Measurements from ENCODE around the gene CHST3.

Gene CHST3

GRCh38 chr10:72061930-72062329 is 97.7 kb downstream of the CHST3 start:
- no peak overlapping the region for H3K4me3 ChIP-seq (ENCODE audit: control insufficient read depth, low read depth, low read length)
- no peak for TF ChIP-seq CTCF (IDR thresholded peaks at IDR 0.05; ENCODE audit: control insufficient read depth, insufficient read depth, low read depth, low read length, missing control alignments)
- DNase-seq (ENCODE audit: low read depth), result no peak

GRCh38 chr10:72062382-72062781 is 98.2 kb downstream of the CHST3 start:
- no peak overlapping the region for H3K4me3 ChIP-seq (ENCODE audit: control insufficient read depth, low read depth, low read length)
- DNase-seq (ENCODE audit: low read depth), result no peak
- no peak for TF ChIP-seq CTCF (IDR thresholded peaks at IDR 0.05; ENCODE audit: control insufficient read depth, insufficient read depth, low read depth, low read length, missing control alignments)

Data from AG09309 (cell line).